NCI-H526 (cell line): ENCODE results near the gene HTRA2.

Source experiments
- DNase-seq, 2 experiments: peaks; one replicate each; lab custom pipeline; 2025; lab: John Stamatoyannopoulos, UW

The HTRA2 gene

GRCh38 chr2:74515981-74516633 lies 13.6 kb upstream of the HTRA2 start:
- peak; percentile 52 to 71 for DNase-seq

- no peak for DNase-seq
These were observed 13.1 kb upstream of the HTRA2 start for GRCh38 chr2:74516650-74517049.

- DNase-seq = no peak
These were observed 7.2 kb upstream of the HTRA2 start for GRCh38 chr2:74522516-74522915.

GRCh38 chr2:74524005-74524404 lies 5.7 kb upstream of the HTRA2 start:
- no peak for DNase-seq

GRCh38 chr2:74524955-74525716 lies 4.6 kb upstream of the HTRA2 start:
- DNase-seq = no peak

- peak; percentile 37 to 53 for DNase-seq
These were observed 3.8 kb upstream of the HTRA2 start, which contains the start of gene DQX1 for GRCh38 chr2:74525717-74526648. TSS of gene DQX1 (minus strand) at chr2:74526231. CDS start at chr2:74525729, 502 bp downstream.

- no peak for DNase-seq
These were observed 3.0 kb upstream of the HTRA2 start for GRCh38 chr2:74526649-74527230.

- DNase-seq = no peak
These were observed 2.0 kb upstream of the HTRA2 start for GRCh38 chr2:74527741-74528140.

GRCh38 chr2:74528600-74529356 lies 955 bp upstream of the HTRA2 start:
- no peak for DNase-seq

- DNase-seq = peak in 1 of 2 experiments; percentile 50
These were observed 780 bp downstream of the HTRA2 start for GRCh38 chr2:74530239-74531187.

GRCh38 chr2:74531666-74532065 lies 1.9 kb downstream of the HTRA2 start:
- no peak for DNase-seq

GRCh38 chr2:74532222-74532621 lies 2.5 kb downstream of the HTRA2 start:
- DNase-seq = peak in 1 of 2 experiments; percentile 19

GRCh38 chr2:74533464-74533863 lies 3.7 kb downstream of the HTRA2 start:
- DNase-seq = no peak

- no peak for DNase-seq
These were observed 4.7 kb downstream of the HTRA2 start for GRCh38 chr2:74534411-74534810.

- no peak for DNase-seq
These were observed 5.8 kb downstream of the HTRA2 start for GRCh38 chr2:74535440-74535965.

- no peak for DNase-seq
These were observed 6.6 kb downstream of the HTRA2 start for GRCh38 chr2:74536166-74536950.

- no peak for DNase-seq
These were observed 7.4 kb downstream of the HTRA2 start for GRCh38 chr2:74537140-74537539.

GRCh38 chr2:74538881-74539339 lies 9.2 kb downstream of the HTRA2 start:
- DNase-seq = no peak

GRCh38 chr2:74540291-74540690 lies 10.6 kb downstream of the HTRA2 start:
- DNase-seq = no peak
